Naive B cell (primary cell): ENCODE results near the gene ZNF385B. TPM values are rescaled to one million over a fixed set of nuclear protein-coding genes. Genes with fewer than 3 reads are reported as not detected.

Experiments used
- ATAC-seq, 2 donors: fragments of 150-1000 bp; cut with Tn5 transposase; 2 replicates each; pipeline ENCODE4 v1.10.0; 2021; ENCODE audit warnings: low read depth in 2 of 2, mild to moderate bottlenecking in 2 of 2, moderate library complexity in 2 of 2
- DNase-seq: peaks from one replicate; pipeline ENCODE4 v3.0.0; 2022
- H3K27ac Mint-ChIP-seq, 6 donors: one replicate each; pipeline ENCODE4 v1.8.0; 2020 to 2022; ENCODE audit warnings: mild to moderate bottlenecking in 6 of 6, mixed read lengths in 6 of 6, moderate library complexity in 5 of 6, inconsistent platforms in 2 of 6
- H3K27me3 Mint-ChIP-seq, 3 donors: one replicate each; pipeline ENCODE4 v1.8.0; 2021 to 2022; ENCODE audit warnings: mixed read lengths in 3 of 3, mild to moderate bottlenecking in 1 of 3
- H3K36me3 Mint-ChIP-seq, 2 donors: one replicate each; pipeline ENCODE4 v1.8.0; 2020 to 2022; ENCODE audit warnings: mixed read lengths in 2 of 2, inconsistent platforms in 1 of 2, mild to moderate bottlenecking in 1 of 2
- H3K4me1 Mint-ChIP-seq, 3 donors: one replicate each; pipeline ENCODE4 v1.8.0; 2020 to 2022; ENCODE audit warnings: mixed read lengths in 3 of 3, inconsistent platforms in 1 of 3, mild to moderate bottlenecking in 1 of 3, moderate library complexity in 1 of 3
- H3K4me3 Mint-ChIP-seq, 8 donors: one replicate each; pipeline ENCODE4 v1.8.0; 2020 to 2022; ENCODE audit warnings: mild to moderate bottlenecking in 8 of 8, mixed read lengths in 8 of 8, moderate library complexity in 8 of 8, inconsistent platforms in 2 of 8
- H3K9me3 Mint-ChIP-seq, 7 donors: one replicate each; pipeline ENCODE4 v1.8.0; 2020 to 2022; ENCODE audit warnings: mixed read lengths in 7 of 7, mild to moderate bottlenecking in 5 of 7, inconsistent platforms in 2 of 7, moderate library complexity in 1 of 7
- polyA plus RNA-seq, 6 donors: library from polyadenylated mRNA; unstranded; fragments of 300-500 nt; fragmentation: Illumina TruSeq; gene quantifications; one replicate each; pipeline ENCODE4 v1.2.3, GENCODE V29; 2021; ENCODE audit warnings: low read depth in 6 of 6

The ZNF385B gene
- polyA plus RNA-seq, 6 donors from 2014 or later, result not detected

DNA sequence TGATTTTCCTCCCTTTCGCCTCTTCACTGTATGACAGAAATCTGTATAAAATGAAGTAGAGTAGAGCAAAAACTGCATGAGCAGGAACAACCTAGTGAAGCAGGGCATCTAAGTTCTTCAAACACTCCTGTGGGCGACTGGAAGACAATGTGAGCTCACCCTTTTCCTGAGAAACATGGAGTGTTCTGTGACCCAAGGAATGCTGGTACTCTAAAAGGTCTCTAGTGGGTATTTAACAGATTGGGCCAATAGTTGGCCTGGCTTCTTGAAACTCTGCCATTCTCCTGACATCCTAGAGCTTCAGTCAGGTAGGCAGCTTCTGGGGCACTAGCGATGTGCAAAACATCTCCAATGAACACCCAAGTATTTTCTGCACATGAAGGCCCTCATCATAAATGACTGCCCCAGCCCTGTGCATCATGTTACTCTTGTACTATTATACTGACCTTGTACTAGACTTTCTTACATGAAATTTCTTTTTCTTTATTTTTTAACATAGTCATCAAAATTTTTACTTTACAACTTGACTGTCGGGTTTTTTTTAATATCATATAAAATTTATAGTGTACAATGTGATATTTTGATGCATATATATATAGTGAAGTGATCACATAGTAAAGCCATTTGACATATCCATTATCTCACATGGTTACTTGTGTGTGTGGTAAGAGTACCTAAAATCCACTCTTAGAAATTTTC, 302.2 kb downstream of the ZNF385B start:
- Mint-ChIP-seq H3K27ac (no peak overlapping the region), H3K36me3 (no peaks in the 10 kb centered on the region), H3K4me3 (no peak overlapping the region), H3K4me1 (no peaks in the 10 kb centered on the region), H3K27me3 (peaks cover 0 to 15% (median 4%) of the 10 kb centered on the region in 3 donors), H3K9me3 (peaks cover 0 to 4% (median 0%) of the 10 kb centered on the region in 7 donors)
- DNase-seq, result no peak
- no peak for ATAC-seq

DNA sequence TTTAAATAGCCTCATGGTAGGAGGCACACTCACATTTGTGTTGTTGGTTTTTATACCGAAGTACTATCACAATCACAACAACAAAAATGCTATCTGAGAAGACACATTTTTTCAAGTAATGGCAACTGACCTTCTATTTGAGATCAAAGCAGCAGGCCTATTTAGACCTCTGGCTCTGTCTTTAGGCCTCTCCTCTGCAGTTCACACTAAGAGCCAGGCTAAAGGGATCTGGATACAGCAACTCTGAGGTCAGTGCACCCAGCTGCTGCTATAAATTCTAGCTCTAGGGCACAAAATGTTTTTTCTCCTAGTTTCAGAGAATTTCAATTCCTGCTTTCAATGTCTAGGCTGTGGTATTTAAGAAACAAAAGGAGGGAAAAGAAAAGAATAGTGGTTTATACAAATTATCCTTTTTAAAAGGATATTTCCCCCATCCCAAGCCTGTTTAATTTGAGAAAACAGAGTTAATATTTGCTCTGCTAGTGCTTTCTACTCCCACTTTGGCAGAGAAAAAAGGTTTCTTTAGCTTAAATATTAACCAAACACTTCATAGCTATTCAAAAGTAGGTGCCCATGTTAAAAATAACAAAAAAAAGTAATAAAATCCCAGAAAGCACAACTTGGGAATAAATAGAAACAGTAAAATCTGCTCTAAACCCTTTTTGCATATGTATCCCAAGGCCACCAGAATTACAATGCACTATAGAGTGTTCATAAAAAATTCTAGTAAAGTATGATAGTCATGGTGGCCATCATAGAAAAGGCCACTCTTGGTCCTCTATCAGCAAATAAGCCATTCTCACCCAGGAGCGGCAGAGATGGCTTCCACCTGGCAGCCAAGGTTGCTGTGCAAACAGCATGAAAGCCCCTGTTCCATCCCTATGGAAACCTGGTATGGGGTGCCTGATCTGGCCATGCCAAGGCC, 303.1 kb downstream of the ZNF385B start:
- no peaks in the 10 kb centered on the region for H3K36me3 Mint-ChIP-seq
- no peak for ATAC-seq
- no peaks in the 10 kb centered on the region for H3K4me1 Mint-ChIP-seq
- peaks cover 0 to 8% (median 0%) of the 10 kb centered on the region in 3 donors for H3K27me3 Mint-ChIP-seq
- no peak overlapping the region for H3K4me3 Mint-ChIP-seq
- DNase-seq, result no peak
- H3K27ac Mint-ChIP-seq, result no peak overlapping the region
- H3K9me3 Mint-ChIP-seq, result peaks cover 0 to 6% (median 0%) of the 10 kb centered on the region in 7 donors

DNA sequence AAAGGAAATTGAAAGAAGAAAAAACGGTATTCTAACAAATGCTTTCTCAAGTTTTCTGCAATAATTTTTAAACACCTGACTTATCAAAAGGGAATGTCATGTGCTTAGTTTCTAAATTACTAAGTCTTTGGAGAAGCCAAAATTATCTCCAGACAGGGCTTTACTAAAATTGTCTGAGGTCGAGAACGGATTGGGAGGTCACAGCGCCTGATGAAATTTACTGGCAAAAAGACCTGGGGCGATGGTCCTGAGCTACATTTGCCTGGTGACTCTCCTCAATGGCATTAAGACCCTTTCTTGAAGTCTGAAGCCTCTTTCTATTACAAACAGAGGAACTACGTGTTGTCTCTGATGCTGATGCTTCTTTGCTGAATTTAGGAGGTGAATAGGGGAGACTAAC, 305.0 kb downstream of the ZNF385B start:
- no peak overlapping the region for H3K4me3 Mint-ChIP-seq
- H3K27ac Mint-ChIP-seq, result no peak overlapping the region
- ATAC-seq, result no peak
- no peaks in the 10 kb centered on the region for H3K4me1 Mint-ChIP-seq
- peaks cover 0 to 6% (median 0%) of the 10 kb centered on the region in 7 donors for H3K9me3 Mint-ChIP-seq
- no peaks in the 10 kb centered on the region for H3K36me3 Mint-ChIP-seq
- peaks cover 0 to 14% (median 5%) of the 10 kb centered on the region in 3 donors for H3K27me3 Mint-ChIP-seq
- no peak for DNase-seq

DNA sequence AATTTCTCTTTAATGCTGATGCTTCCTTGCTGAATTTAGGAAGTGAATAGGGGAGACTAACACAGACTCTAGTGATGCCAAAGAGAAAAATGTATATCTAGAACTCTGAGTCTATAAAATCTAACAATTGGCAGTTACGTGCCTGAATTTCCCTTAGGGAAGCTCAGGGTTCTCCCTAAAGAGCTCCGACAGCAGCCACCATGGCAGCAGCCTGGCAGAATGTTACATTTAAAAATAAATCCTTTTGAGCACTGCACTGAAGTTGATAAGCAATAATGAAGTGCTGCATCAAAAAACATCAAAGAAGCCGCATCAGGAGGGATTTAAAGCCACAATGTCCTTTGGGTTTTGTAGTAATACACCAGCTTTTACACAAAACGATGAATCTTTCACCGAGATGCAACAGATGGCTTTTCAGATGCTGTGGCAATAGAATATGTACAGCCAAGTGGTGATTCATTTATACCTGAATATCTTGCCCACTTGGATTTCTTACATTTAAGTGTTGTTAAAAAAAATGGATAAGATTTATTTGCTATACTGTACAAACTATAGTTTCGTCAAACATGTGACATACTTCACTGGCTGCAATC, 305.6 kb downstream of the ZNF385B start:
- peaks cover 0 to 15% (median 7%) of the 10 kb centered on the region in 3 donors for H3K27me3 Mint-ChIP-seq
- H3K9me3 Mint-ChIP-seq, result peaks cover 0 to 6% (median 0%) of the 10 kb centered on the region in 7 donors
- H3K4me1 Mint-ChIP-seq, result no peaks in the 10 kb centered on the region
- no peak overlapping the region for H3K27ac Mint-ChIP-seq
- DNase-seq, result no peak
- no peaks in the 10 kb centered on the region for H3K36me3 Mint-ChIP-seq
- no peak for ATAC-seq
- H3K4me3 Mint-ChIP-seq, result no peak overlapping the region

DNA sequence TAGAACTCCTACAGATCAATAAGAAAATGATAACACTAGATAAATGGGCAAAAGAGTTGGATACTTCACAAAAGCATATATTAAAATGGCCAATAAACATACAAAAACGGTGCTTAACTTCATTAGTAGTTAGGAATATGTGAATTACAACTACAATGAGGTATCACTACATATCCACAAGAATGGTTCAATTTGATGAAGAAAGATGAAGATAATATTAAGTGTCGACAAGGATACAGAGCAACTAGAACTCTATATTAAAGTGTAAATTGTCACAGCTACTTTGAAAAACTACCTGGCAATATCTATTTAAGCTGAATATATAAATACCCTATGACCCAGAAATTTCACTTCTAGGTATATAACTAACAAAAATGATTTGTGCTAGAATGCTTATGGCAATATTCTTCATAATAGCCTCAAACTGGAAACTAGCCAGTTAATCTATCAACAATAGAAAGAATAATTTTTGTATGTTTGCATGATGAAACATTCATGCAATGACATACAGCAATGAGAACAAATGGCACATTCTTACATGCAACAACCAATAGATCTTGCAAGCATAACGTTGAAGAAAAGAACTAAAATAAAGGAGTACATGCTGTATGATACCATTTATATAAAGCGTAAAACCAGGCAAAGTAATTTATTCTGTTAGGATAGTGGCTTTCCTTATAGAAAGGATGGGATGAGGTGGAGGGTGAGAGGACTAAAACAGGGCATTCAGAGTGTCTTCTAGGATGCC, 306.6 kb downstream of the ZNF385B start:
- Mint-ChIP-seq H3K9me3 (peaks cover 0 to 6% (median 0%) of the 10 kb centered on the region in 7 donors), H3K36me3 (no peaks in the 10 kb centered on the region), H3K4me3 (no peak overlapping the region), H3K27me3 (peaks cover 0 to 8% (median 7%) of the 10 kb centered on the region in 3 donors), H3K4me1 (no peaks in the 10 kb centered on the region), H3K27ac (no peak overlapping the region)
- no peak for ATAC-seq
- no peak for DNase-seq

DNA sequence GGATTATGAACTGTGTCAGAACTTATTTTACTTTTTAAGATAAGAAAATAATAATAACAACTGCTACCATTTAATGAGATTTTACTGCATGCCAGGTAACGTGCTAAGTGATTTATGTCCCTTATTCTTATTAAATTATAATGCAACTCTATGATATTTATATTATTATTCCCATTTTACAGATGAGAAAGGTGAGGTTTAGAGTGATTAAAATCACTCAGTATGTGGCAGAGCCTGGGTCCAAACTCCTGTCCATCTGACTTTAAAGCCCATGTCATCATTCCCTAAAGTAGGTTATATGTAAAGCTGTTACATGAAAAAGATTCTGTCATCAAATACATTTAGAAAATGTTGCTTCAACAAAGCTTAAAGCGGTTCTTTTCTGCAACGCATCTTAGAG, 308.0 kb downstream of the ZNF385B start:
- ATAC-seq (no peak), DNase-seq (no peak)
- H3K9me3 Mint-ChIP-seq, result peaks cover 0 to 6% (median 0%) of the 10 kb centered on the region in 7 donors
- H3K36me3 Mint-ChIP-seq, result no peaks in the 10 kb centered on the region
- H3K27ac Mint-ChIP-seq, result no peak overlapping the region
- peaks cover 0 to 11% (median 8%) of the 10 kb centered on the region in 3 donors for H3K27me3 Mint-ChIP-seq
- no peaks in the 10 kb centered on the region for H3K4me1 Mint-ChIP-seq
- H3K4me3 Mint-ChIP-seq, result no peak overlapping the region

DNA sequence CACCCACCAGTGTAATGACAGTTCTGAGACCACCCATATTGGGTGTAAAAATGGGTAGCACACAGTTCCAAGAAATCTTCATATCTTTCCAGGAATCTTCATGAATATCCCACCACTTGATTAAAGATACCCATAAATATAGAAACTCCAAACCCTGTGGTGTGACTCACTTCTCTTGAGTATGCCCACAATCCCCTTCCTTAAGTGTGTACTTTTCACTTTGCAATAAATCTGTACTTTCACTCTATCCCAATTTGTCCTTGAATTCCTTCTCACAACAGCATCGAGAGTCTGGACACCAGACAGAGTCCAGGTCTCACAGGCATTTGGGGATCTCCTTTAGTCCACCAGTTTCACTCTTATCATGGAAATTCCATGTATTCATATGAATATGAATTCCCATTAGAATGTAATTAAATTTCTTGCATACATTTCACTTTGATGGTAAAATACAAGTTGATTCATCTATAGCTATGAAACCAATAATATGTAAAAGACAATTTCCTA, 309.8 kb downstream of the ZNF385B start:
- H3K9me3 Mint-ChIP-seq, result peaks cover 0 to 6% (median 0%) of the 10 kb centered on the region in 7 donors
- H3K4me1 Mint-ChIP-seq, result no peaks in the 10 kb centered on the region
- peaks cover 6 to 25% (median 11%) of the 10 kb centered on the region in 3 donors for H3K27me3 Mint-ChIP-seq
- no peak for DNase-seq
- no peak for ATAC-seq
- no peak overlapping the region for H3K27ac Mint-ChIP-seq
- no peaks in the 10 kb centered on the region for H3K36me3 Mint-ChIP-seq
- H3K4me3 Mint-ChIP-seq, result no peak overlapping the region

DNA sequence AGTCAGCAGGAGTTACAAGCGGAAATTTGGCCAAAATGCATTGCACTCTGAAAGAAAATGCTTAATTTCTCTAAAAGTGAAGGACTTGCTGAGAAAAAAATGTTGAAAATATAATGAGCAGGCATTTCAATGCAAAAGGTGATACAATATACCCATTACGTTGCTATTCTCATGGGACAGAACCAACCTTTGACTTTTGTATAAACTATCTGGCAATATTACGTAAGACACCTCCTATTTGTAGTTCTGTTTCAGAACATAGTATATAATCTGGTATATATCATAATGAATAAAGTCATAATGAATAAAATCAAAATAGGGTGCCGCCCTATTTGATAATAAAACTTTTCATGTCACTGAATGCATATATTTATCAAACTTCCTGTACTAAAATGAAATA, 310.6 kb downstream of the ZNF385B start:
- Mint-ChIP-seq H3K4me1 (no peaks in the 10 kb centered on the region), H3K27ac (no peak overlapping the region), H3K9me3 (peaks cover 0 to 6% (median 0%) of the 10 kb centered on the region in 7 donors), H3K36me3 (no peaks in the 10 kb centered on the region), H3K4me3 (no peak overlapping the region), H3K27me3 (peaks cover 8 to 29% (median 16%) of the 10 kb centered on the region in 3 donors)
- ATAC-seq (no peak), DNase-seq (no peak)

DNA sequence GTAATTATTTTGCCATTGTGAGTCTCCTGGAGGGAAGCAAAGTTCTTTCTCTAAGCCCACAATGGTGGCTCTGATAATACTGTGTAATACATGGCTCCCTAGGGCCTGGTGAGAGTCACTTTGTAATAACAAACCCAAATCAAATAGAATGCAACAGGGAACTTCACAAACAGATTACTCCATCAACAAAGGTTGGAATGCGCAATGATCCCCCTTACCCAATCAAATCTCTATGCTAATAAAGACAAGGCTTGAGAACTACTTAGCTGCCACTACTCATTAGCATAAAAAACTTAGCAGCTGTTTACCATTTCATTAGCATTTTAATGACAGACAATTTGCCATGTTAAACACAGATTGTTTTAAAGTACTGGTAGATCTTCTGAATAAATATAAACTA, 311.2 kb downstream of the ZNF385B start:
- ATAC-seq (no peak), DNase-seq (no peak)
- Mint-ChIP-seq H3K36me3 (no peaks in the 10 kb centered on the region), H3K27ac (no peak overlapping the region), H3K4me1 (no peaks in the 10 kb centered on the region), H3K9me3 (peaks cover 0 to 6% (median 0%) of the 10 kb centered on the region in 7 donors), H3K27me3 (peaks cover 8 to 29% (median 16%) of the 10 kb centered on the region in 3 donors), H3K4me3 (no peak overlapping the region)

DNA sequence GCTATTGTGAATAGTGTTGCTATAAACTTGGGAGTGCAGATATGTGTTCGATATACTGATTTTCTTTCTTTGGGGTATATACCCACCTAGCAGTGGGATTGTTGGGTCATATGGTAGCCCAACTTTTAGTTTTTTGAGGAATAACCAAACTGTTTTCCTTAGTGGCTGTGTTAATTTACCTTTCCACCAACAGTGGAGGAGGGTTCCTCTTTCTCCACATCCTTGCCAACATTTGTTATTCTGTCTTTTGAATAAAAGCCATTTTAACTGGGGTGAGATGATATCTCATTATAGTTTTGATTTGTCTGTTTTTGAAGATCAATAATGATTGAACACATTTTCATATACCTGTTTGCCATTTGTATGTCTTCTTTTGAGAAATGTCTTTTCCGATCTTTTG, 314.8 kb downstream of the ZNF385B start:
- H3K36me3 Mint-ChIP-seq, result no peaks in the 10 kb centered on the region
- no peak for ATAC-seq

DNA sequence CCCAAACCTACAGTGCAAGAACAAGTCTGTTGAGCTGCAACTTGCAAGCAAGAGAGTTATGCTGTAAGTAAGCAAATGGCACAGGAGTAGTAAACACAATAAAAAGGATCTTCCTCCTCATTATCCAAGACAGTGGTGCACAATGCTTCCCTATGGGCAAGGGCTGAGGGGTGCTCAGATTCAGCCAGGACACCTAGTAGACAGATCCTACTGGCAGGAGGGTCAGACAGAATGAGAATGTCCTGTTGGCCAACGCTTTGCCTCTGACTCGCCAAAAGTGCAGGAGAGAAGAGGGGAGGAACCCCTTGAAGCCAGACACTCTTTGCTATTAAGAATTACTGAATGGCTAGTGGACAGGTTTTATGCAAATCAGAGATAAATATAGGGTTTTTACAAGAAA, 316.4 kb downstream of the ZNF385B start:
- Mint-ChIP-seq H3K4me1 (no peaks in the 10 kb centered on the region), H3K27ac (peak overlapping the region in 1 of 6 donors; percentile 13), H3K36me3 (no peaks in the 10 kb centered on the region), H3K4me3 (peak overlapping the region in 1 of 8 donors; percentile 22), H3K27me3 (peaks cover 8 to 29% (median 8%) of the 10 kb centered on the region in 3 donors), H3K9me3 (peaks cover 0 to 5% (median 0%) of the 10 kb centered on the region in 7 donors)
- ATAC-seq, result no peak
- DNase-seq, result no peak

More for the DNA sequence above, 314.8 kb downstream of the ZNF385B start:
- Mint-ChIP-seq H3K9me3 (peaks cover 0 to 1% (median 0%) of the 10 kb centered on the region in 7 donors), H3K4me3 (no peak overlapping the region), H3K27me3 (peaks cover 8 to 25% (median 12%) of the 10 kb centered on the region in 3 donors), H3K27ac (no peak overlapping the region), H3K4me1 (no peaks in the 10 kb centered on the region)
- DNase-seq, result no peak

DNA sequence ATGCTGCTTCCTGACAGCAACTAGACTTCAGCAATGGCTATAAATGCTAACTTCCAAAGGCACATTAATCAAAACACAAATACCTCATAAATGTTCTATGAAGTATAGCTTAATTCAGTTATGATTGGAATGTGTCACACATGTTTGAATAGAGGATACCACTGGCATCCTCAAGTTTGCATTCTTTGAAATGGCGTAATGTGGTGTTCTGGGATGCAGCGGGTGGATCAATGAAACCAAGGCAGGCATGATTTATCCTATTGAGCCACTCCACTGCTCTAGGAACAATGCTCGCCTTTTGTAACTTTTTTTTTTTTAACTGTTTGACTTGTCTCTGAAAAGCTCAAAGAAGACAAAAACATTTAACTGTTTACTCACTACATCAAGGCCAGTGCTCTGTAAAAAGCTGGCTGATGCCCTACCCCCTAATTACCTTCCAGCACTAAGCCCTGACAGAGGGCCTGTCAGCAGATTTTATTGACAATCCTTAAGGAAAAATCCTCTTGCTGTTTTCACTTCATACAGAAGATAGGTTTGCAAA, 318.0 kb downstream of the ZNF385B start:
- peaks cover 8 to 25% (median 8%) of the 10 kb centered on the region in 3 donors for H3K27me3 Mint-ChIP-seq
- no peak overlapping the region for H3K4me3 Mint-ChIP-seq
- DNase-seq (no peak), ATAC-seq (no peak)
- H3K9me3 Mint-ChIP-seq, result peaks cover 0 to 12% (median 4%) of the 10 kb centered on the region in 7 donors
- H3K27ac Mint-ChIP-seq, result no peak overlapping the region
- H3K4me1 Mint-ChIP-seq, result no peaks in the 10 kb centered on the region
- H3K36me3 Mint-ChIP-seq, result no peaks in the 10 kb centered on the region
